GM18868 (cell line): ENCODE results near the gene ZBTB7B.
"Not testable (repeated sequence)": the region's sequence is repeated elsewhere in the genome, so short reads cannot be mapped to it uniquely, and the experiment has no call there.

Experiments used
- ATAC-seq: cut with Tn5 transposase; IDR thresholded peaks from one replicate; pipeline ENCODE4 v1.9.1; 2021; ENCODE audit warnings: mild to moderate bottlenecking, moderate library complexity; ENCODE audit not compliant: unreplicated experiment

ZBTB7B gene

GRCh38 chr1:154986736-154987135 is 15.9 kb upstream of the ZBTB7B start:
- not testable (repeated sequence) for ATAC-seq

GRCh38 chr1:154987326-154987725 is 15.3 kb upstream of the ZBTB7B start:
- ATAC-seq = no peak

GRCh38 chr1:154988058-154988954 is 14.3 kb upstream of the ZBTB7B start:
- no peak for ATAC-seq

GRCh38 chr1:154989195-154989860 is 13.3 kb upstream of the ZBTB7B start:
- ATAC-seq = no peak

- no peak for ATAC-seq
Measured at GRCh38 chr1:154990276-154990675, 12.3 kb upstream of the ZBTB7B start.

GRCh38 chr1:154992721-154993571 is 9.7 kb upstream of the ZBTB7B start:
- ATAC-seq = no peak

- no peak for ATAC-seq
Measured at GRCh38 chr1:154993572-154994268, 8.9 kb upstream of the ZBTB7B start, which contains the start of gene LENEP. Gene LENEP (plus strand): TSS chr1:154993586. CDS start chr1:154993608, 22 bp downstream.

- no peak for ATAC-seq
Measured at GRCh38 chr1:154994269-154994587, 8.4 kb upstream of the ZBTB7B start.

GRCh38 chr1:154994591-154994990 is 8.0 kb upstream of the ZBTB7B start:
- no peak for ATAC-seq

GRCh38 chr1:154995301-154995983 is 7.2 kb upstream of the ZBTB7B start:
- not testable (repeated sequence) for ATAC-seq

- no peak for ATAC-seq
Measured at GRCh38 chr1:154996966-154997701, 5.5 kb upstream of the ZBTB7B start.

GRCh38 chr1:154998201-154998780 is 4.3 kb upstream of the ZBTB7B start:
- no peak for ATAC-seq

- ATAC-seq = no peak
Measured at GRCh38 chr1:154998818-154999570, 3.6 kb upstream of the ZBTB7B start.

- no peak for ATAC-seq
Measured at GRCh38 chr1:154999571-155000410, 2.8 kb upstream of the ZBTB7B start.

- no peak for ATAC-seq
Measured at GRCh38 chr1:155000411-155000725, 2.2 kb upstream of the ZBTB7B start.

- ATAC-seq = peak; percentile 36
Measured at GRCh38 chr1:155000726-155001424, 1.7 kb upstream of the ZBTB7B start.

GRCh38 chr1:155001425-155001674 is 1.3 kb upstream of the ZBTB7B start:
- ATAC-seq = no peak
